HEK293 (cell line): ENCODE data around the gene KLHL17.

Source experiments
- ELK4 ChIP-seq: IDR thresholded peaks from 2 replicates; pipeline ENCODE4 v1.6.1; 2011; ENCODE audit warnings: mild to moderate bottlenecking, low read depth, low read length, borderline replicate concordance
- GLIS1 ChIP-seq: fragments of 450-650 bp; formaldehyde crosslinking; IDR thresholded peaks from 2 replicates; pipeline ENCODE4 v1.5.1; 2016; ENCODE audit warnings: missing biosample characterization, missing genetic modification characterization
- KLF16 ChIP-seq: fragments of 450-650 bp; formaldehyde crosslinking; IDR thresholded peaks from 2 replicates; pipeline ENCODE4 v1.5.1; 2017; ENCODE audit warnings: missing biosample characterization, missing genetic modification characterization
- KLF7 ChIP-seq: fragments of 450-650 bp; formaldehyde crosslinking; IDR thresholded peaks from 2 replicates; pipeline ENCODE4 v1.5.1; 2016; ENCODE audit warnings: missing biosample characterization, missing genetic modification characterization, borderline replicate concordance
- KLF8 ChIP-seq: fragments of 450-650 bp; formaldehyde crosslinking; IDR thresholded peaks from 2 replicates; pipeline ENCODE4 v1.5.1; 2016; ENCODE audit warnings: missing biosample characterization, missing genetic modification characterization
- KLF9 ChIP-seq: fragments of 450-650 bp; formaldehyde crosslinking; IDR thresholded peaks from 2 replicates; pipeline ENCODE4 v1.5.1; 2016; ENCODE audit warnings: missing biosample characterization, missing genetic modification characterization, low read depth
- OVOL3 ChIP-seq: fragments of 450-650 bp; formaldehyde crosslinking; IDR thresholded peaks from 2 replicates; pipeline ENCODE4 v1.5.1; 2016; ENCODE audit warnings: missing biosample characterization, missing genetic modification characterization
- PATZ1 ChIP-seq: fragments of 450-650 bp; formaldehyde crosslinking; IDR thresholded peaks from 2 replicates; pipeline ENCODE4 v1.5.1; 2016; ENCODE audit warnings: missing biosample characterization, missing genetic modification characterization
- SETDB1 ChIP-seq: IDR thresholded peaks from one replicate; pipeline ENCODE4 v1.6.1; 2017; ENCODE audit warnings: mild to moderate bottlenecking, low read length, moderate library complexity, mixed read lengths; ENCODE audit not compliant: insufficient read length
- SP2 ChIP-seq: fragments of 450-650 bp; formaldehyde crosslinking; IDR thresholded peaks from 2 replicates; pipeline ENCODE4 v1.5.1; 2016; ENCODE audit warnings: missing biosample characterization, missing genetic modification characterization
- SP3 ChIP-seq: fragments of 450-650 bp; formaldehyde crosslinking; IDR thresholded peaks from 2 replicates; pipeline ENCODE4 v1.5.1; 2016; ENCODE audit warnings: missing biosample characterization, missing genetic modification characterization
- YY1 ChIP-seq: fragments of 450-650 bp; formaldehyde crosslinking; IDR thresholded peaks from 2 replicates; pipeline ENCODE4 v1.5.1; 2018; ENCODE audit warnings: missing biosample characterization, missing genetic modification characterization
- ZBTB10 ChIP-seq: fragments of 450-650 bp; formaldehyde crosslinking; IDR thresholded peaks from 2 replicates; pipeline ENCODE4 v1.5.1; 2016; ENCODE audit warnings: missing biosample characterization, missing genetic modification characterization
- ZBTB11 ChIP-seq: fragments of 450-650 bp; formaldehyde crosslinking; conservative IDR thresholded peaks from 2 replicates; pipeline ENCODE4 v1.5.1; 2016; ENCODE audit warnings: low read depth, missing biosample characterization, missing genetic modification characterization
- ZBTB17 ChIP-seq: fragments of 450-650 bp; formaldehyde crosslinking; IDR thresholded peaks from 2 replicates; pipeline ENCODE4 v1.5.1; 2016; ENCODE audit warnings: missing biosample characterization, missing genetic modification characterization
- ZBTB8A ChIP-seq: fragments of 450-650 bp; formaldehyde crosslinking; IDR thresholded peaks from 2 replicates; pipeline ENCODE4 v1.5.1; 2016; ENCODE audit warnings: missing biosample characterization, missing genetic modification characterization
- ZFP69B ChIP-seq: fragments of 450-650 bp; formaldehyde crosslinking; IDR thresholded peaks from 2 replicates; pipeline ENCODE4 v1.5.1; 2016; ENCODE audit warnings: missing biosample characterization, missing genetic modification characterization
- ZNF248 ChIP-seq: fragments of 450-650 bp; formaldehyde crosslinking; IDR thresholded peaks from 2 replicates; pipeline ENCODE4 v1.5.1; 2017; ENCODE audit warnings: missing biosample characterization, missing genetic modification characterization
- ZNF335 ChIP-seq: fragments of 450-650 bp; formaldehyde crosslinking; conservative IDR thresholded peaks from 2 replicates; pipeline ENCODE4 v1.5.1; 2016; ENCODE audit warnings: missing biosample characterization, missing genetic modification characterization
- ZNF37A ChIP-seq: fragments of 450-650 bp; IDR thresholded peaks from 2 replicates; pipeline ENCODE4 v1.5.1; 2018; ENCODE audit warnings: missing biosample characterization, missing genetic modification characterization
- ZNF488 ChIP-seq: fragments of 450-650 bp; formaldehyde crosslinking; IDR thresholded peaks from 2 replicates; pipeline ENCODE4 v1.5.1; 2016; ENCODE audit warnings: missing biosample characterization, missing genetic modification characterization
- ZNF501 ChIP-seq: fragments of 450-650 bp; formaldehyde crosslinking; IDR thresholded peaks from 2 replicates; pipeline ENCODE4 v1.5.1; 2016; ENCODE audit warnings: missing biosample characterization, missing genetic modification characterization
- ZNF560 ChIP-seq: fragments of 450-650 bp; formaldehyde crosslinking; IDR thresholded peaks from 2 replicates; pipeline ENCODE4 v1.5.1; 2017; ENCODE audit warnings: missing biosample characterization, missing genetic modification characterization, borderline replicate concordance
- ZNF580 ChIP-seq: fragments of 450-650 bp; formaldehyde crosslinking; IDR thresholded peaks from 2 replicates; pipeline ENCODE4 v1.5.1; 2016; ENCODE audit warnings: missing biosample characterization, missing genetic modification characterization
- ZNF629 ChIP-seq: fragments of 450-650 bp; formaldehyde crosslinking; IDR thresholded peaks from 2 replicates; pipeline ENCODE4 v1.5.1; 2017; ENCODE audit warnings: missing biosample characterization, missing genetic modification characterization
- ZNF76 ChIP-seq: fragments of 450-650 bp; formaldehyde crosslinking; IDR thresholded peaks from 2 replicates; pipeline ENCODE4; 2016; ENCODE audit warnings: low read depth, missing biosample characterization, missing genetic modification characterization, borderline replicate concordance
- ZNF843 ChIP-seq: fragments of 450-650 bp; formaldehyde crosslinking; IDR thresholded peaks from 2 replicates; pipeline ENCODE4 v1.5.1; 2016; ENCODE audit warnings: missing biosample characterization, missing genetic modification characterization
- ZSCAN30 ChIP-seq: fragments of 450-650 bp; IDR thresholded peaks from 2 replicates; pipeline ENCODE4 v1.5.1; 2018; ENCODE audit warnings: missing biosample characterization, mild to moderate bottlenecking, missing genetic modification characterization, moderate library complexity
- ZXDB ChIP-seq: fragments of 450-650 bp; formaldehyde crosslinking; IDR thresholded peaks from 2 replicates; pipeline ENCODE4 v1.5.1; 2016; ENCODE audit warnings: missing biosample characterization, missing genetic modification characterization

KLHL17 gene

GRCh38 chr1:958823-959730, 1.3 kb upstream of the KLHL17 start, which contains the start of gene NOC2L (continued):
- peak; percentile 38; the same call in 1 of the 2 replicates for TF ChIP-seq PATZ1 (tag by site-specific recombination)
- TF ChIP-seq ZNF335 (tag by site-specific recombination), result peak; percentile 70
- peak; percentile 93 for TF ChIP-seq KLF8
- TF ChIP-seq ZBTB17 (tag by site-specific recombination), result no peak
- peak; percentile 75 for TF ChIP-seq KLF16 (tag by site-specific recombination)
- TF ChIP-seq SETDB1, result no peak
- peak; percentile 79 for TF ChIP-seq ZNF629 (tag by site-specific recombination)
- TF ChIP-seq YY1 (tag by site-specific recombination), result peak; percentile 93
- TF ChIP-seq ELK4, result peak; percentile 20; the same call in 1 of the 2 replicates
- TF ChIP-seq GLIS1, result peak; percentile 55
- peak; percentile 54 for TF ChIP-seq ZBTB8A (tag by site-specific recombination)
- TF ChIP-seq ZNF501 (tag by site-specific recombination), result peak; percentile 66; the same call in 1 of the 2 replicates
- TF ChIP-seq ZNF488 (tag by site-specific recombination), result 0 out of 2 replicates have a peak, but pooled peaks have one; percentile 18
- TF ChIP-seq SP3 (tag by site-specific recombination), result peak; percentile 86
- peak; percentile 93 for TF ChIP-seq ZNF76 (tag by site-specific recombination)
- peak; percentile 88 for TF ChIP-seq ZBTB11
- 0 out of 2 replicates have a peak, but pooled peaks have one; percentile 47 for TF ChIP-seq ZSCAN30 (tag by site-specific recombination)
- peak; percentile 76; the same call in 1 of the 2 replicates for TF ChIP-seq ZNF580
- TF ChIP-seq OVOL3, result no peak
- 0 out of 2 replicates have a peak, but pooled peaks have one; percentile 62 for TF ChIP-seq ZXDB (tag by site-specific recombination)
- no peak for TF ChIP-seq ZNF560 (tag by site-specific recombination)
- no peak for TF ChIP-seq ZNF248
- peak; percentile 83 for TF ChIP-seq ZFP69B (tag by site-specific recombination)
- peak; percentile 83 for TF ChIP-seq SP2 (tag by site-specific recombination)
- peak; percentile 70 for TF ChIP-seq ZBTB10 (tag by site-specific recombination)
- peak; percentile 45; the same call in 1 of the 2 replicates for TF ChIP-seq ZNF843 (tag by site-specific recombination)
- TF ChIP-seq KLF7, result no peak
- no peak for TF ChIP-seq ZNF37A (tag by site-specific recombination)
- TF ChIP-seq KLF9, result peak; percentile 85
